HUES6 (cell line): ENCODE data around the gene MIPOL1.

Experiments
- H3K27ac ChIP-seq: 2 replicates; pipeline ENCODE4 v1.7.0; 2013; ENCODE audit warnings: low read depth, mild to moderate bottlenecking, low read length, inconsistent platforms
- H3K27me3 ChIP-seq: 2 replicates; pipeline ENCODE4 v1.6.1; 2013; ENCODE audit warnings: low read length; ENCODE audit not compliant: control insufficient read depth, insufficient read depth
- H3K36me3 ChIP-seq: 2 replicates; pipeline ENCODE4 v1.6.1; 2013; ENCODE audit warnings: low read length; ENCODE audit not compliant: control insufficient read depth, insufficient read depth
- H3K4me1 ChIP-seq: 2 replicates; pipeline ENCODE4 v1.6.1; 2013; ENCODE audit warnings: low read length; ENCODE audit not compliant: control insufficient read depth, insufficient read depth
- H3K4me3 ChIP-seq: 2 replicates; pipeline ENCODE4 v1.5.1; 2013; ENCODE audit warnings: low read depth, low read length
- H3K9ac ChIP-seq: one replicate; pipeline ENCODE4 v1.6.1; 2013; ENCODE audit warnings: mild to moderate bottlenecking, low read length
- H3K9me3 ChIP-seq: 2 replicates; pipeline ENCODE4 v1.6.1; 2013; ENCODE audit warnings: low read depth, low read length; ENCODE audit not compliant: control insufficient read depth, insufficient read depth

Gene MIPOL1

GRCh38 chr14:37401093-37401492 lies 203.4 kb downstream of the MIPOL1 start:
- Histone ChIP-seq H3K27me3 (no peaks in the 10 kb centered on the region), H3K36me3 (no peaks in the 10 kb centered on the region), H3K9me3 (no peaks in the 10 kb centered on the region), H3K27ac (no peak overlapping the region), H3K4me1 (no peaks in the 10 kb centered on the region; the same call in 1 of the 2 replicates), H3K4me3 (no peak overlapping the region), H3K9ac (no peak overlapping the region)

GRCh38 chr14:37403626-37404025 lies 205.9 kb downstream of the MIPOL1 start:
- Histone ChIP-seq H3K27me3 (no peaks in the 10 kb centered on the region), H3K27ac (no peak overlapping the region), H3K4me1 (no peaks in the 10 kb centered on the region; the same call in 1 of the 2 replicates), H3K9me3 (no peaks in the 10 kb centered on the region), H3K4me3 (no peak overlapping the region), H3K36me3 (no peaks in the 10 kb centered on the region), H3K9ac (no peak overlapping the region)

- no peaks in the 10 kb centered on the region; the same call in 1 of the 2 replicates for H3K4me1 ChIP-seq
- no peak overlapping the region for H3K9ac ChIP-seq
- H3K9me3 ChIP-seq, result no peaks in the 10 kb centered on the region
- H3K27ac ChIP-seq, result no peak overlapping the region
- H3K36me3 ChIP-seq, result no peaks in the 10 kb centered on the region
- no peaks in the 10 kb centered on the region for H3K27me3 ChIP-seq
- H3K4me3 ChIP-seq, result no peak overlapping the region
Measured at GRCh38 chr14:37406095-37406494, 208.4 kb downstream of the MIPOL1 start.

GRCh38 chr14:37411079-37411735 lies 213.5 kb downstream of the MIPOL1 start:
- no peaks in the 10 kb centered on the region for H3K27me3 ChIP-seq
- no peaks in the 10 kb centered on the region for H3K9me3 ChIP-seq
- H3K4me1 ChIP-seq, result no peaks in the 10 kb centered on the region
- no peak overlapping the region for H3K9ac ChIP-seq
- H3K27ac ChIP-seq, result no peak overlapping the region
- no peaks in the 10 kb centered on the region for H3K36me3 ChIP-seq
- no peak overlapping the region for H3K4me3 ChIP-seq

GRCh38 chr14:37413050-37413449 lies 215.3 kb downstream of the MIPOL1 start:
- no peaks in the 10 kb centered on the region for H3K9me3 ChIP-seq
- no peak overlapping the region for H3K27ac ChIP-seq
- no peak overlapping the region for H3K9ac ChIP-seq
- H3K36me3 ChIP-seq, result no peaks in the 10 kb centered on the region
- H3K27me3 ChIP-seq, result no peaks in the 10 kb centered on the region
- H3K4me1 ChIP-seq, result no peaks in the 10 kb centered on the region
- H3K4me3 ChIP-seq, result no peak overlapping the region

- Histone ChIP-seq H3K9me3 (no peaks in the 10 kb centered on the region), H3K36me3 (no peaks in the 10 kb centered on the region), H3K9ac (no peak overlapping the region), H3K4me1 (no peaks in the 10 kb centered on the region), H3K27ac (no peak overlapping the region), H3K4me3 (no peak overlapping the region), H3K27me3 (no peaks in the 10 kb centered on the region)
Measured at GRCh38 chr14:37413504-37414003, 215.8 kb downstream of the MIPOL1 start.

GRCh38 chr14:37416264-37416663 lies 218.5 kb downstream of the MIPOL1 start:
- no peak overlapping the region for H3K9ac ChIP-seq
- H3K9me3 ChIP-seq, result no peaks in the 10 kb centered on the region

GRCh38 chr14:37417151-37417550 lies 219.4 kb downstream of the MIPOL1 start:
- Histone ChIP-seq H3K9ac (no peak overlapping the region), H3K9me3 (no peaks in the 10 kb centered on the region), H3K27ac (no peak overlapping the region), H3K27me3 (no peaks in the 10 kb centered on the region), H3K4me1 (no peaks in the 10 kb centered on the region), H3K36me3 (no peaks in the 10 kb centered on the region), H3K4me3 (no peak overlapping the region)

More at GRCh38 chr14:37416264-37416663, 218.5 kb downstream of the MIPOL1 start:
- Histone ChIP-seq H3K27me3 (no peaks in the 10 kb centered on the region), H3K4me1 (no peaks in the 10 kb centered on the region), H3K27ac (no peak overlapping the region), H3K4me3 (no peak overlapping the region), H3K36me3 (no peaks in the 10 kb centered on the region)

GRCh38 chr14:37417833-37418232 lies 220.1 kb downstream of the MIPOL1 start:
- Histone ChIP-seq H3K9ac (no peak overlapping the region), H3K4me3 (no peak overlapping the region), H3K4me1 (no peaks in the 10 kb centered on the region), H3K9me3 (no peaks in the 10 kb centered on the region), H3K36me3 (no peaks in the 10 kb centered on the region), H3K27me3 (no peaks in the 10 kb centered on the region), H3K27ac (no peak overlapping the region)

GRCh38 chr14:37420622-37421021 lies 222.9 kb downstream of the MIPOL1 start:
- H3K9me3 ChIP-seq, result no peaks in the 10 kb centered on the region
- no peak overlapping the region for H3K4me3 ChIP-seq
- H3K4me1 ChIP-seq, result no peaks in the 10 kb centered on the region
- no peaks in the 10 kb centered on the region for H3K27me3 ChIP-seq
- H3K36me3 ChIP-seq, result no peaks in the 10 kb centered on the region
- no peak overlapping the region for H3K9ac ChIP-seq
- no peak overlapping the region for H3K27ac ChIP-seq

- H3K4me3 ChIP-seq, result no peak overlapping the region
Measured at GRCh38 chr14:37422319-37422718, 224.6 kb downstream of the MIPOL1 start.

More at GRCh38 chr14:37422319-37422718, 224.6 kb downstream of the MIPOL1 start:
- Histone ChIP-seq H3K4me1 (no peaks in the 10 kb centered on the region), H3K27me3 (no peaks in the 10 kb centered on the region), H3K36me3 (no peaks in the 10 kb centered on the region), H3K27ac (no peak overlapping the region), H3K9ac (no peak overlapping the region), H3K9me3 (no peaks in the 10 kb centered on the region)
